GM12878 (cell line): ENCODE measurements around the gene ABCD2. TPM values are rescaled to one million over a fixed set of nuclear protein-coding genes. Genes with fewer than 3 reads are reported as not detected.

Experiments
- ATAC-seq: fragments of 200-7000 bp; cut with Tn5 transposase; 3 replicates; pipeline ENCODE4 v1.9.1; 2020; ENCODE audit warnings: mild to moderate bottlenecking, moderate library complexity
- BruUV-seq: library from RNA; stranded (reverse); fragments of 400-500 nt; replicated peaks from 2 replicates; lab custom pipeline; 2021; lab: Mats Ljungman, UMichigan
- CTCF ChIA-PET: fragments of 300-600 bp; sonication (Branson Sonifier 250); formaldehyde crosslinking; extraction: SDS; loops from one replicate; lab custom pipeline; 2021; ENCODE audit warnings: inconsistent platforms; lab: Yijun Ruan, JAX
- POLR2A ChIA-PET: fragments of 350-600 bp; formaldehyde crosslinking; extraction: SDS; loops from one replicate; lab custom pipeline; 2021; ENCODE audit warnings: inconsistent platforms; lab: Charles Lee
- RAD21 ChIA-PET: fragments of 300-600 bp; sonication (Branson Sonifier 250); formaldehyde crosslinking; loops from one replicate; lab custom pipeline; 2023; ENCODE audit warnings: antibody characterized with exemption; ENCODE audit not compliant: unreplicated experiment; lab: Charles Lee
- SMC1A ChIA-PET: fragments of 300-600 bp; sonication (Branson Sonifier 250); formaldehyde crosslinking; loops from one replicate; lab custom pipeline; 2023; ENCODE audit not compliant: unreplicated experiment, uncharacterized antibody; lab: Charles Lee
- DNase-seq: peaks from one replicate; pipeline ENCODE4 v3.0.0-alpha.2; 2011; ENCODE audit warnings: low read depth, low spot score
- FAIRE-seq: peaks from 3 replicates; lab custom pipeline; 2011; peaks lifted over from hg19 to GRCh38; lab: Jason Lieb, UNC
- H2AFZ ChIP-seq: 2 replicates; pipeline ENCODE4 v1.6.0; 2011; ENCODE audit warnings: low read depth, low read length, control low read depth; ENCODE audit not compliant: control insufficient read depth
- H3K27ac ChIP-seq: 2 replicates; pipeline ENCODE4 v1.5.1; 2011; ENCODE audit warnings: control low read depth; ENCODE audit not compliant: control insufficient read depth, insufficient read depth
- H3K27me3 ChIP-seq, 2 experiments: replicated peaks in 1 of 2; 2 replicates each; pipeline versions ENCODE4 v1.6.0 to v1.6.1; 2011; ENCODE audit warnings: low read length in 1 of 2; ENCODE audit not compliant: control insufficient read depth in 2 of 2, insufficient read depth in 2 of 2
- H3K36me3 ChIP-seq, 2 experiments: 2 replicates each; pipeline ENCODE4 v1.5.1; 2011; ENCODE audit warnings: low read length in 1 of 2; ENCODE audit not compliant: control insufficient read depth in 2 of 2, insufficient read depth in 2 of 2
- H3K4me1 ChIP-seq: 2 replicates; pipeline ENCODE4 v1.6.1; 2011; ENCODE audit warnings: mild to moderate bottlenecking, low read length, moderate library complexity, mixed read lengths; ENCODE audit not compliant: control insufficient read depth, insufficient read depth
- H3K4me2 ChIP-seq: 2 replicates; pipeline ENCODE4 v1.6.0; 2011; ENCODE audit warnings: control low read depth; ENCODE audit not compliant: control insufficient read depth, insufficient read depth
- H3K4me3 ChIP-seq: fragments of 200-600 bp; sonication (generic); 2 replicates; pipeline ENCODE4 v1.5.1; 2016
- H3K79me2 ChIP-seq: 2 replicates; pipeline ENCODE4 v1.6.0; 2011; ENCODE audit warnings: low read length; ENCODE audit not compliant: control insufficient read depth, insufficient read depth
- H3K9ac ChIP-seq: 2 replicates; pipeline ENCODE4 v1.8.0; 2011; ENCODE audit warnings: low read length, control low read depth, mixed read lengths; ENCODE audit not compliant: control insufficient read depth, insufficient read depth
- H3K9me3 ChIP-seq: replicated peaks from 3 replicates; pipeline ENCODE4 v1.5.1; 2011; ENCODE audit warnings: mild to moderate bottlenecking, low read length; ENCODE audit not compliant: control insufficient read depth, insufficient read depth
- H4K20me1 ChIP-seq: 2 replicates; pipeline ENCODE4 v1.6.0; 2011; ENCODE audit not compliant: control insufficient read depth, insufficient read depth
- ATF7 ChIP-seq: fragments of 450-650 bp; IDR thresholded peaks from 2 replicates; pipeline ENCODE4 v1.6.1; 2016; ENCODE audit warnings: low read depth, mild to moderate bottlenecking
- EP300 ChIP-seq, 2 experiments: fragments of 150-350 bp in 1 of 2; IDR thresholded peaks; 2 replicates each; pipeline ENCODE4 v1.6.1; 2011 to 2012; ENCODE audit warnings: low read depth in 2 of 2, low read length in 2 of 2, borderline replicate concordance in 1 of 2, improper control_type of control experiment in 1 of 2, inconsistent platforms in 1 of 2; ENCODE audit not compliant: control insufficient read depth in 1 of 2
- KDM1A ChIP-seq: fragments of 200-600 bp; sonication (generic); IDR thresholded peaks from 2 replicates; pipeline ENCODE4 v1.6.1; 2016; ENCODE audit warnings: borderline replicate concordance
- PAX5 ChIP-seq: IDR thresholded peaks from 2 replicates; pipeline ENCODE4 v1.6.1; 2011; ENCODE audit warnings: low read depth, low read length, borderline replicate concordance
- REST ChIP-seq: IDR thresholded peaks from 2 replicates; pipeline ENCODE4 v1.6.1; 2012; ENCODE audit warnings: mild to moderate bottlenecking, low read depth, low read length
- WRNIP1 ChIP-seq: IDR thresholded peaks from 2 replicates; pipeline ENCODE4 v1.6.1; 2011; ENCODE audit warnings: low read depth, low read length, improper control_type of control experiment, borderline replicate concordance
- WGBS: methylation state at CpG from one replicate; pipeline ENCODE4 v1.1.6; 2016; ENCODE audit warnings: low lambda C conversion rate; ENCODE audit not compliant: insufficient replicate concordance, insufficient coverage; ENCODE audit errors: missing lambda C conversion rate; 5-methylcytosine and 5-hydroxymethylcytosine counted together
- in situ Hi-C: fragments of 300-500 bp; cut with MboI; formaldehyde crosslinking; loops from 9 replicates; pipeline ENCODE4 v1.14.3; 2018; ENCODE audit warnings: mixed read lengths
- intact Hi-C: fragments of 100-400 bp; cut with micrococcal nuclease; formaldehyde crosslinking; loops from one replicate; pipeline ENCODE4 v1.14.2; 2022; ENCODE audit not compliant: unreplicated experiment
- polyA plus RNA-seq, 11 experiments: library from polyadenylated mRNA; depleted of rRNA in 4 of 11; unstranded in 6 of 11; stranded (reverse) in 5 of 11; fragments of >200 nt; fragmentation: Nextera tagmentation in 4 of 11; fragmentation: Illumina TruSeq in 1 of 11; extraction: Ambion mirVana in 4 of 11; extraction: Trizol in 1 of 11; gene quantifications; 1 replicate in 1 of 11; 2 replicates in 10 of 11; pipeline versions ENCODE4 v1.2.1 to v1.2.3, GENCODE V29; 2011 to 2016; ENCODE audit warnings: inconsistent platforms in 2 of 11, missing spikeins in 2 of 11, low read depth in 1 of 11
- total RNA-seq, 4 experiments: library from RNA; depleted of rRNA in 3 of 4; stranded (reverse); fragments of >200 nt in 3 of 4; fragmentation: Illumina TruSeq in 1 of 4; extraction: Trizol in 1 of 4; gene quantifications; 2 replicates each; pipeline versions ENCODE4 v1.2.1 to v1.2.3, GENCODE V29; 2013 to 2021
- TF ChIP-seq, protein P1 (sequence below), 3 experiments: IDR thresholded peaks in 2 of 3; conservative IDR thresholded peaks in 1 of 3; 2 replicates each; pipeline ENCODE4 v1.5.1; 2011; ENCODE audit warnings: low read depth in 3 of 3, low read length in 3 of 3, mild to moderate bottlenecking in 3 of 3, control low read depth in 2 of 3, moderate library complexity in 2 of 3, inconsistent platforms in 1 of 3, mixed read lengths in 1 of 3; ENCODE audit not compliant: control insufficient read depth in 2 of 3, insufficient read depth in 1 of 3; ENCODE audit errors: extremely low read depth in 1 of 3
- TF ChIP-seq, protein P2 (sequence below): fragments of 450-650 bp; IDR thresholded peaks from 2 replicates; pipeline ENCODE4 v1.6.1; 2017; ENCODE audit warnings: low read depth, mild to moderate bottlenecking, moderate library complexity

Gene ABCD2
- total and polyA plus RNA-seq, 10 of the 15 experiments (the other 5 are each of a cell fraction or from before 2014, with no cell fraction given), result 4.4 to 16.2 (median 7.5) TPM

DNA sequence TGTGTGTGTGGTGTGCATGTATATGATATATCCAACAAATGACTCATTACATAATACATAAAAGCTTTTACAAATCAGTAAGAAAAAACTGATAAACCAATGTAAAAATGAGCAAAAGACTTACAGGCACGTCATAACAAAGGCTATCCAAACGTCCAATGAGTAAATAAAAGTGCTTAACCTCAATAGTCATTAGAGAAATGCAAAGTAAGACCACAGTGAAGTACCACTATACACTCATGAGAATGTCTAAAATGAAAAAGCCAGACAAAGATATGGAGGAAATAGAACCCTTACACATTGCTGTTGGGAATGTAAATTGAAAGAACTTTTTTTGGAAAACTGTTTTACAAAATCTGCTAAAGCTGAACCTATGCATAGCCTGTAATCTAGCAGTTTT is 7.8 kb downstream of the ABCD2 start:
- no peak overlapping the region for H3K9ac ChIP-seq
- DNase-seq (no peak), FAIRE-seq (no peak), ATAC-seq (peak; percentile 48)
- H2AFZ ChIP-seq, result no peak overlapping the region
- 73% methylated on average over 2 of the region's 2 CpGs for WGBS
- peaks cover 0 to 2% of the 10 kb centered on the region in 2 experiments; a peak in 1 of 4 replicates for H3K36me3 ChIP-seq
- peak overlapping the region; percentile 32; the same call in 1 of the 2 replicates for H3K4me2 ChIP-seq
- H3K4me1 ChIP-seq, result no peaks in the 10 kb centered on the region
- SMC1A ChIA-PET, result interaction anchor here (1.0 to 10.6 kb wide), 5 partner anchors 10 to 208 kb away, joined by 3 to 101 read pairs (median 5); partner anchors contain the start of gene ABCD2
- intact Hi-C loops, result loop anchor here (10.0 kb wide), 3 partner anchors 297 to 707 kb away; partner anchors contain the start of genes CPNE8 and LRRK2
- H3K79me2 ChIP-seq, result peaks cover 71% of the 10 kb centered on the region
- peak overlapping the region; percentile 1; the same call in 1 of the 2 replicates for H3K4me3 ChIP-seq
- no peaks in the 10 kb centered on the region; the same call in 1 of the 3 replicates for H3K9me3 ChIP-seq
- in situ Hi-C loops, result loop anchor here (25.0 kb wide), 3 partner anchors 500 to 825 kb away; partner anchors contain the start of gene SLC2A13
- no peaks in the 10 kb centered on the region for H3K27me3 ChIP-seq
- H4K20me1 ChIP-seq, result no peaks in the 10 kb centered on the region
- 0 out of 4 replicates have a peak, but pooled peaks of 1 of the 2 experiments have one; percentile 31 for TF ChIP-seq EP300 (IDR thresholded peaks at IDR 0.05; ENCODE audit: borderline replicate concordance in 1 of 2, control insufficient read depth in 1 of 2, low read depth in 2 of 2, low read length in 2 of 2)
- no peak for TF ChIP-seq WRNIP1
- peak; percentile 34 for TF ChIP-seq ATF7
- TF ChIP-seq, protein P1, sequence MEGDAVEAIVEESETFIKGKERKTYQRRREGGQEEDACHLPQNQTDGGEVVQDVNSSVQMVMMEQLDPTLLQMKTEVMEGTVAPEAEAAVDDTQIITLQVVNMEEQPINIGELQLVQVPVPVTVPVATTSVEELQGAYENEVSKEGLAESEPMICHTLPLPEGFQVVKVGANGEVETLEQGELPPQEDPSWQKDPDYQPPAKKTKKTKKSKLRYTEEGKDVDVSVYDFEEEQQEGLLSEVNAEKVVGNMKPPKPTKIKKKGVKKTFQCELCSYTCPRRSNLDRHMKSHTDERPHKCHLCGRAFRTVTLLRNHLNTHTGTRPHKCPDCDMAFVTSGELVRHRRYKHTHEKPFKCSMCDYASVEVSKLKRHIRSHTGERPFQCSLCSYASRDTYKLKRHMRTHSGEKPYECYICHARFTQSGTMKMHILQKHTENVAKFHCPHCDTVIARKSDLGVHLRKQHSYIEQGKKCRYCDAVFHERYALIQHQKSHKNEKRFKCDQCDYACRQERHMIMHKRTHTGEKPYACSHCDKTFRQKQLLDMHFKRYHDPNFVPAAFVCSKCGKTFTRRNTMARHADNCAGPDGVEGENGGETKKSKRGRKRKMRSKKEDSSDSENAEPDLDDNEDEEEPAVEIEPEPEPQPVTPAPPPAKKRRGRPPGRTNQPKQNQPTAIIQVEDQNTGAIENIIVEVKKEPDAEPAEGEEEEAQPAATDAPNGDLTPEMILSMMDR (IDR thresholded peaks at IDR 0.05 in 2 of 3, conservative IDR thresholded peaks at IDR 0.05 in 1 of 3; ENCODE audit: control insufficient read depth in 2 of 3, extremely low read depth in 1 of 3, insufficient read depth in 1 of 3, low read depth in 3 of 3, low read length in 3 of 3), result no peak
- TF ChIP-seq PAX5, result no peak
- TF ChIP-seq REST, result no peak
- TF ChIP-seq KDM1A, result no peak
- TF ChIP-seq, protein P2, sequence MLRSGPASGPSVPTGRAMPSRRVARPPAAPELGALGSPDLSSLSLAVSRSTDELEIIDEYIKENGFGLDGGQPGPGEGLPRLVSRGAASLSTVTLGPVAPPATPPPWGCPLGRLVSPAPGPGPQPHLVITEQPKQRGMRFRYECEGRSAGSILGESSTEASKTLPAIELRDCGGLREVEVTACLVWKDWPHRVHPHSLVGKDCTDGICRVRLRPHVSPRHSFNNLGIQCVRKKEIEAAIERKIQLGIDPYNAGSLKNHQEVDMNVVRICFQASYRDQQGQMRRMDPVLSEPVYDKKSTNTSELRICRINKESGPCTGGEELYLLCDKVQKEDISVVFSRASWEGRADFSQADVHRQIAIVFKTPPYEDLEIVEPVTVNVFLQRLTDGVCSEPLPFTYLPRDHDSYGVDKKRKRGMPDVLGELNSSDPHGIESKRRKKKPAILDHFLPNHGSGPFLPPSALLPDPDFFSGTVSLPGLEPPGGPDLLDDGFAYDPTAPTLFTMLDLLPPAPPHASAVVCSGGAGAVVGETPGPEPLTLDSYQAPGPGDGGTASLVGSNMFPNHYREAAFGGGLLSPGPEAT, result 0 out of 2 replicates have a peak, but pooled peaks have one; percentile 25
- POLR2A ChIA-PET, result interaction anchor here (4.4 kb wide), 1 partner anchor 9 kb away, joined by 29 read pairs; the partner anchor contains the start of gene ABCD2
- no TSS peak for BruUV-seq
- no peak overlapping the region for H3K27ac ChIP-seq
- CTCF ChIA-PET, result interaction anchor here (0.9 to 1.5 kb wide), 5 partner anchors 8 to 151 kb away, joined by 3 to 4 read pairs (median 3); partner anchors contain the start of gene ABCD2
- RAD21 ChIA-PET, result interaction anchor here (0.7 to 5.1 kb wide), 4 partner anchors 10 to 166 kb away, joined by 3 to 41 read pairs (median 8); partner anchors contain the start of gene ABCD2
